ENCODE measurements around the gene SALL3.

The SALL3 gene

DNA sequence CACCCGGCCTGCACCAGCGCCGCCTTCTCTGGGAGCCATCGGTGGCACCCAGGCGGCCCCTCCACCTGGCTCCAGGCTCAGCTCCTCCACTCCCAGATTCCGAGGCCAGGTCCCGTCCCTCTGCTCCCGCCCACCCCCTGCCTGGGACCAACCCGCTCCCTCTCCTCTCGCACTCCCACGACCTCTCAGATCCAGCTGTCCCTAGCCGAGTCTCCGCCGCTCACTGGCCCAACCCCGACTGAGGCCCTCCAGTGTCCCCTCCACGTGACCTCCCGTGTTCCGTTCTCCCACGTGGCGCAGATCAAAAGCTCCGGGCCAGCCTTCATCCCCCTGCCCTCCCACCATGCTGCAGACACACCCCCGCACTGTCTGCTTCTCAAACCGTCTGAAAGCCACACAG, 14.4 kb upstream of the SALL3 start:
- in situ Hi-C loops (cut with HindIII; ENCODE audit: low sequenced_read_pairs) = no loop called here

DNA sequence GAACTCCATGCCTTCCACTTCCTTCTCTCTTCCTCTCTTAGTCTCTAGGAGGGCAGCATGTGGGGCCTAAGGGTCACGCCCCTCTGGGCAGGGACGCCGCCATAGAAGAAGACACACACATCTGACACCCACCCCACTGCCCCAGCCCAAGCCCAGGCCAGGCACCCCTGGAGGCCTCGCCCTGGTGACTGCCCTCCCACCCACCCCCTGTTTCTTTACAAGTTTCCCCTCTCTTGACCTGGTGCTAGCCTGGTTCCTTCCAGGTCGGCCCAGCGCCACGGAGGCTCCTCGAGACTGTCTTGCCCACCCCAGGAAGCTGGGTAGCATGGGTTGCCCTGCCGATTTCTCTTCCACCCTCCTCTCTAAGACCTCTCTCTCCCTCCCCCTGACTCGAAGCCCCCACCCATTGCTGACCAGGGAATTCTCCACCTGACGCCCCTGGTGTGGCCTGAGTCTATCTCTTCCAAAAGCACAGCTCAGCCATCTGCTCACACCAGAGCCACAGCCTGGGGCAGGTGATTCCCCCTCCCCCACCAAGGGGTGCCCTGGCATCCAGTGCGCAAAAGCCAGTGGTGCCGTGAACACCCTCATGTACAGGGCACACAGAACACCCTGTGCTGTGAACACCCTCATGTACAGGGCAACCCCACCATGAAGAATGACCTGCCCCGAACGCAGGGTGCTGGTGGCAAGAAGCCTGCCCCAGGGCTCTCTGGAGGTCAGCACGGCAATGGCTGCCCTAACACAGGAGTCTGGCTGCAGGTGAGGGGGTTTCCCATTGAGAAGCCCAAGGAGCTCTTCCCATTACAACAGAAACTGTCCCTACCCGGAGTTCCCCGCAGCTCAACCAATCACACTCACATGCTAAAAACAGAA, 13.5 kb upstream of the SALL3 start:
- in situ Hi-C loops (cut with HindIII; ENCODE audit: low sequenced_read_pairs) = no loop called here

DNA sequence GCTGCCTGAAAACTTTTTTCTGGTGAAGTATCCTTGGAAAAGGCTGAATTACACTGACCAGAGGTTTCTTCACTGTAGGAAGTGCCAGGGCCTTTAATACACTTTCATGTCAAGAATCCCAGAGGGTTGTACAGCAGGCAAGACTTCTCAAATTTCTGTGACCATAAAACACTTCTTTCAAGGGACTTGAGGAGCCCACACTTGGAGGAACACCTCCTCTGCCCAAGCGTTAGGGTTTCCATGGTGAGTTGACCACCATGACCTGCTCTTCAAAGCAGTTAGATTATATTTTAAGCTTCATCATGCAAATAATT, 12.9 kb upstream of the SALL3 start:
- in situ Hi-C loops (cut with HindIII; ENCODE audit: low sequenced_read_pairs) = no loop called here

DNA sequence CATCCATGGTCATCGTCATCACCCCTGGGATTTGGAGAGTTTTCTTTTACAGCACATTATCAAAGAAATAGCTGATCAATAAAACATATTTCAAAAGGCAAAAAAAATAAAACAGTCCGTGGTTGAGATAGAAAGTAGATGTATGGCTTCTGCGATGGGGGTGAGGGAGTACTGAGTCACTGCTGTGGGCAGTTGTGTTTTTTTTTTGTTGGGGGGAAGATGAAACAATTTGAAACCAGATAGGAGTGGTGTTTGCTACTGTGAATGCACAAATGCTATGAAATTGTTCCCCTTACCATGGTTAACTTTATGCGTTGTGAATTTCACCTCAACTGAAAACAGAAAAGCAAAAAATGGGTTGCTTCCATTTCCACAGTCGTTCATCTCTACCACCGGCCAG, 11.9 kb upstream of the SALL3 start:
- in situ Hi-C loops (cut with HindIII; ENCODE audit: low sequenced_read_pairs) = no loop called here

DNA sequence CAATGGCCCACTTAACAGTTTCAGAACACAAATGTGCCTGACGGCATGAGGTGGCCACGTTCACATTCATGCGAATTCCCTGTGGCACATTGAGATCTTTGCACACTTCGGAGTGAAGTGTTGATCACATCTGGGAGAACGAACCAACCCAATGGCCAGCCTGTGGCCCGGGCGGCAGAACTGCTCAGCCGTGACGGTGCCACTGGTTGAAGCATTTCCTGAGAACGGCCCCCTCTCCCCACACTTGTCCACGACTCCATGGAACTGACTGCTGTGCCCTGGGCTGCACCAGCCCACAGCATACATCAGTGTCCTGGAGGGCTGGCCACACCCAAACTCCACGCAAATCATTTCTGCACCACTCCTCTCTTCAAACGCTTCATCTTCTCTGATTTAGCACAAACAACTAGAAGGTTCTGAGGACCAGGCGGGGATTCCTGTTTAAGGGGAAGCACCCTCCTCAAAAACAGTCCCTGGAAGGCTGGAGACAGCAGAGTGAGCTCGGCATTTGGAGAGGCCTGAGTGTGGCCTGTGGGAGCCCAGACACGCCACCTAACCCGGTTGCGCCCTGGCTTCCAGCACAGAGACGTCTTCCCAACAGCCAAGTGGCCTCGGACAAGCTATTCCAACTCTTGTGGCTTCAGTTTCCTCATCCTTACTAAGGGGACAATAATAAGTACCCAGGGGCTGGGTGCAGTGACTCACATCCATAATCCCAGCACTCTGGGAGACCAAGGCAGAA, 9.9 kb upstream of the SALL3 start:
- in situ Hi-C loops (cut with HindIII; ENCODE audit: low sequenced_read_pairs) = no loop called here

DNA sequence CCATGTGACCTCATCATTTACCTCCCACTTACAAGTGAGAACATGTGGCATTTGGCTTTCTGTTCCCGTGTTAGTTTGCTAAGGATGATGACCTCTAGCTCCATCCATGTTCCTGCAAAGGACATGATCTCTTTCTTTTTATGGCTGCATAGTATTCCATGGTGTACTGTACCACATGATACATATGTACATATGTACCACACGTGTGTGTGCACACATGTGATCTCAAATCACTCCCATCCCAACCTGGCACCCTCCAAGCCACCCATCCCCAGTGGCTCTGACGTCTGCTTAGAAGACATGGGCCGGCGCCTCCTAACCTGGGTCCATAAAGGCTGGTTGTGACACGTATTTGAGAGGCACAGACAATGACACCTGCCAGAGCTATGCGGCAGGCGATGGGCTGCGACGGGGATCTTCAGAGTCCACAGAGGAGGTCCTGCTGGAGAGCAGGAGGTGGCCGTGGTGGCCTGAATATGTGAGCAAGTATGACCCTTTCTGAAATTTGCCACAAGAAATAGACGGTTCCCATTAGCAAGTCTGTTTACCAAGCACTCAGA, 8.8 kb upstream of the SALL3 start:
- in situ Hi-C loops (cut with HindIII; ENCODE audit: low sequenced_read_pairs) = no loop called here

DNA sequence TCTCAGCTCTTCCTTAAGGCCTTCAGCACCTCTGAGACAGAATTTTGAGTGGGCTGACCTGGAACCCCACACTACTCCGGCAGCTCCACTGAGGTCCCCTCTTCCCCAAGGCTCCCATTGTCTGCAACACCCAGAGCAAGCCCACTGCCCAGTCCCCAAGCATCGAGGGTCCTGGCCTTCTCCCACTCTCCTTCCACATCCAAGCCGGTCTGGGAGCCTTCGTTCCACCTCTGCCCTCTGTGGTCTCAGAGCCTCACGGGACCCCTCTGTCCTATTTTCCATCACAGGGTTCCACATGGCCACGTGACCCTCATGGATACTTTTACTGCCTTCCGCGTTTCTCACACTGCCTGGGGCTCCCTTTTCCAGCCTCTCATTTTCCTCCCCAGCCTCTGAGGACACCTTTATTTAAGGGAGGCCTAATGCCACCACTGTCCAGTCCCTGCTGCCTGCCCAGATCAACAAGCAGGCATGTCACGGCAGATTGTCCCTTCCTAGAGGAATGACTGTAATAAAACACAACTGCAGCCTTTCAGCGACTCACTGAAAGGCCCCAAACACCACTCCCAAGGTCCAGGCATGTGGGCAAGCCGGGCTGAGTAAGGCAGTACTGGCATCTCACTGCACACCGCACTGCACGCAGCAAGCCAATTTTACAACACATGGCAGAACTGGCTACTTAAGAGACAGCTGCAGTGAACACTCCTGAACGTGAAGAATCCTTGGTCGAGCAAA, 7.9 kb upstream of the SALL3 start:
- in situ Hi-C loops (cut with HindIII; ENCODE audit: low sequenced_read_pairs) = no loop called here

DNA sequence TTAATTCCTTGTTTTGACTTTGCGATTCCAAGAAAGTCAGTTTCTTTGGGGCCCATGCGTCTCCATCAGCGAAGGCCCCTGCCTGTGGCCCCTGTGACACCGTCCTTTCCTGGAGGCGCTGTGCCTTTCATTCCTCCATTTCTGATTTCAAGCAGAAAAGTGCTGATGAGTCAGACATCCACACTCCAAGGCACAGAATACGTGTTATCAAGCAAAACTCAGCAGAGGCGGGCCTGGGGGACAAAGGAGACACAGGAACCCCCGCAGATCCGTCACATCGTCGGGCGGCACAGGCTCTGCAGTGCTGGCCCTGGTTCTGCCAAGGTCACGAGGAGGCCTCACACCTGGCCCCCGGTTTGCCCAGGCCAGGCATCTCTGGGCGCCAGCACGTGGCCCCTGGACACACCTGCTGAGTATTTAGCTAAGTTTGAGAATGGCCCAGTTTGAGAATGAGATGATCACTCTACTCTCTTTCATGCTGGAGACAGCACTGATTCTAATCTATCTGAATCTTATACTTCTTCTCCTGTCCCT, 7.2 kb upstream of the SALL3 start:
- in situ Hi-C loops (cut with HindIII; ENCODE audit: low sequenced_read_pairs) = no loop called here

DNA sequence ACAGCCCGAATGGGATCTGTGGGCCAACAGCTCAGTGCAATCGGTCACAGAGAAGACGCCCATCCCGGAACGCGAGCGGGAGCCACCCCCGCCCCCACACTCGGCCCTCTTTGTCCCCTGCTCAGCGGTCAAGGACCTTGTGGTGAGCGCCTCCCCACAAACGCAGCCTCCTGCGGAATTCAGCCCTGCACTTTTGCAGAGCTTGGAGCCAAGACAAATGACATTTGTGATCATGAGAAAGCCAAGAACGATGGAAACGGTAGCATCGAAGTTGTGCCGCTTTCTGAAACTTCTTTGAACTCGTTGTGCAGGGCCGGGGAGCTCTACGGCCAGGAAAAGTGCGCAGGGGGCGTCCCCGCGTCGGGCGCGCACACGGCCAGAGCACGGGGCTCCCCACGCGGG, 6.7 kb upstream of the SALL3 start:
- in situ Hi-C loops (cut with HindIII; ENCODE audit: low sequenced_read_pairs) = no loop called here

DNA sequence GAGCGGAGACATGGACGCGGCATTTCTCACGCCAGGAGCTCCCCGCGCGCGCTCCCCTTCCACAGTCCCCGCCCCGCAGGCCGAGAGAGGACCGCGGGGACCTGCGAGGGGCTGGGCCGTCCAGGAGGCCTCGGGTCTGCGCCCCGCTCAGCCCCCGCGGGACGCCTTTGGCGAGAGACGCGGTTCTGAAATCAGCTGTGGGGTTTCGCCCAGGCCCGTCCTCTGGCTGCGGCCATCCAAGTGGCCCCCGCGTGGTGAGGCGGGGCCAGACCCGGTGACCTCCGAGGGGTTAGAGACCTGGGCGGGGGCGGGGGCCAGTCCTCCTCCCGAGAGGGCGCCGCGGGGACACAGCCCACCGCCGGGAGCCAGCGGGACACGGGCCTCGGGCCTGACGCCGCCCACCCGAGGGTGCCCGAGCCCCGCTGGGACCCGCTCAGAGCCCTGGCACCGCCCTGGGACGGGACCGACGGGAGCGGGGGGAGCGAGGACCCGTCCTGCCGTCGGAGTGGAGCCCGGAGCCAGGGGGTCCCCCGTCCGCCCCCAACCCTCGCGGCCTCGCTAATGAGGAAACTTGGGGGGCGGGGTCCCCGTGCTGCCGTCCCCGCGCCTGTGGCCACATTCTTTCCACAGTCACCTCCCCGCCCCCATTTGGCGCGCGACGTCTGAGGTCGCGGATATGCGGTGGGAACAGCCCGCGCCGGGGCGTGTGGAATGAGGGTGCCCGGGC, 6.1 kb upstream of the SALL3 start:
- in situ Hi-C loops (cut with HindIII; ENCODE audit: low sequenced_read_pairs) = no loop called here

DNA sequence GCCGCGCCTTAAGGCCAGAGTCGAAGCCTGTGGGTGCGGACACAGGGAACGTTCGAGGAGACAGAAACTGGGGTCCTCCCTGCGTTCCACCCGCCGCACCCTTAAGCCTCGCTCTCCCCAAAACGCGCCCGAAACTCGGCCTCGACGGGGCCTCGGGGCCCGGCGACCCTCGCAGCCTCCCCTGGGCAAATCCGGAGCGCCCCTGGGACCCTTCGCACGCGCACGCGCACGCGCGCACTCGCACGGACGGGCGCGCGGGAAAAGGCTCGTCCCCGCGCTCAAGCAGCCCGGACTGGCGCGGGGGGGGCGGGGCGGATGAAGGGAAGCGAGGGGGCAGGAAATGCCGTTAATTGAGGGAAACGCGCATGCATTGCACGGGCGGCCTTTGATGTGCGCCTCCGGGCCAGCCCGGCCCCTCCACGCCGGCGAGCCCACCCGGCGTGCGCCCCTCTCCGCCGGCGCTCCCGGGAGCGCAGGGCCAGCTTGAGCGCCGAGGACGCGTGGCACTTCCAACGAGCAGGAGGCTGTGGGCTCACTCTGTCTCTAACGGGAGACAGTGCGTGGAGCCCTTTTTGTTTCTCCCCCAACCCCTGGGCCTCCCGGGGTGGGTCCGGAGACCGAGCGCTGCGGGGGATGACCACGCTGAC, 5.4 kb upstream of the SALL3 start:
- in situ Hi-C loops (cut with HindIII; ENCODE audit: low sequenced_read_pairs) = no loop called here

DNA sequence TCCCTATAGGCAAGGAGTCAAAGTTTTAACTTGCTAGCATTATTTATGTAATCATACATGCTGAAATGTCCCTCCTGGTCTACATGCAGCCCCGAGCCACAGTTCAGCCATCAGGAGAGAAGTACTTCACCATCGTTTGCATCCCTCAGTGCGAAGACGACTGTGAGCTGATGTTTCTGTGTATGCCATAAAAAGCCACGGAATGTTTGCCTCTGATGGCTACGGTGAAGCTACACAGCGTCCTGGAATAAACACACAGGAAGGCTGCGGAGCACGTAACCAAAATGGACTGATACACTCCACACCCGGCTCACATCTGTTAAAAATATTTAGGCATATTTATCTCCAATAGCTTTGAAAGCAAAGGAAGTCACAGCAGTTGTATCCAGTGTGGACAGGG, 4.3 kb upstream of the SALL3 start:
- in situ Hi-C loops (cut with HindIII; ENCODE audit: low sequenced_read_pairs) = no loop called here

DNA sequence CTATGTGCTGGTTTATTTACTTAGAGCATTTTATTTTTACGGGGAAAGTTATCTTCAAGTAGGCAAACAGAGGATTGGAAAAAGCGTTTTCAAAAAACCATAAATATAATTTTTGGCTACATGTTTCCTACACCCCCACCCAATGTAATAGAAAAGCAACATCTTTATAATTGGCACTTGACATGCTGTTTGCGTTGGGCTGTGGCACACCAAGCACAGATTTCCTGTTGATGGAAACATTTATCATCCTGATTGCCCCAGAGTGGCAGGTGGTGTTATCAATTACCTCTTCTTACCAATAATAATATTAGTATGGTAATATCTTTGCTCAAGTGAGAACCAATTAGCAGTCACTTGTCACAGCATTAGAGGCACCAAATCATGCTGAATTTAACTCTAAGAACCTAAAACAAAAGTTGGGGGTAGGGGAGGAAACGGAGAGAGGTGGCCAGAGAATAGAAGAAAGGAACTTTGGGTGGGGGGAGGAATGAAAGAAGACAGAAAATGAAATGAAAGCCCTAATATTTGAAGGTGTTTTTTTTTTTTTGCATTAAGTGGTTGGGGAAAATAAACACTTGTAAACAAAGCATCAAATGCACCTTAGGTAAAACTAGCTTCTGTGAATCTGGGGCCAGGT, 3.8 kb upstream of the SALL3 start:
- in situ Hi-C loops (cut with HindIII; ENCODE audit: low sequenced_read_pairs) = no loop called here

DNA sequence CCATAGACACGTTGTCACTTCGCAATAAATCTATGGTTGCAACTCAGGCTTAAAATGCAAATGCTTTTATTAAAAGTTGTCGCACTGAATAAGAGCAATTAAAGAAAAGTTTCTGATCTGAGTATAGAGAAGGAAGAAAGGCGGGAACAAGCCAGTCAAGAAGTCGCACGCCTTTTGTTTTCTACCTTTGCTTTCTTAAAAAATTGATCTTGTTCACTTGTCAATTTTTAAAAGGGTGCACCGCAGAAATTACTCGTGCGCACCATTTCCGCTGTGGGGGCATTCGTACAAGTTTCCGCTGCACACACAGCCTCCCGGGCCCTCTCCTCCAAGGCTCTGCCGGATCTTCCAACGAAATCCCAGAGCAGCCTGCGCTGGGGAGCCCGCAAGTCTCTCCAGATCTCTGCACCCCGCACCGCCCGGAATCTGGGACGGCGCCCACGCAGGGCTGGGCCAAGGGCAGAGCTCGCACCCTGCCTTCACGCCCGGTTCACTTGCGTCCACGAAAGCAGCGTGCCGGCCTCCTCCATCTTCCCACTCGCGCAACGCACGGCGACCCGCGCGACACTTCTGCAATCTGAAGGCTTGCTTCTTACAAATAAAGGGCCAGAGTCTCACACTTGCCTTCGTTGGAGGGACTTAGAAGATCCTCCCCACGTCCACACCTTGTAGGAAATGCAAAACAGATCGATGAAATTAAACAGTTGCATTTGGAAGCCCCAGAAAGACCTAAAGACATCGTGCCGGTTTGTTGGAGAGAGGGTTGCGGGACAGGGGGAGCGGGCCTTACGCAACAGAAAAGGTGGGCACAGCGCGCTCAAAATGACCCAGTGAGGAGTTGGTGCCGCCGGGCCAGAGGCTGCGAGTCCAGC, 2.6 kb upstream of the SALL3 start:
- in situ Hi-C loops (cut with HindIII; ENCODE audit: low sequenced_read_pairs) = no loop called here

DNA sequence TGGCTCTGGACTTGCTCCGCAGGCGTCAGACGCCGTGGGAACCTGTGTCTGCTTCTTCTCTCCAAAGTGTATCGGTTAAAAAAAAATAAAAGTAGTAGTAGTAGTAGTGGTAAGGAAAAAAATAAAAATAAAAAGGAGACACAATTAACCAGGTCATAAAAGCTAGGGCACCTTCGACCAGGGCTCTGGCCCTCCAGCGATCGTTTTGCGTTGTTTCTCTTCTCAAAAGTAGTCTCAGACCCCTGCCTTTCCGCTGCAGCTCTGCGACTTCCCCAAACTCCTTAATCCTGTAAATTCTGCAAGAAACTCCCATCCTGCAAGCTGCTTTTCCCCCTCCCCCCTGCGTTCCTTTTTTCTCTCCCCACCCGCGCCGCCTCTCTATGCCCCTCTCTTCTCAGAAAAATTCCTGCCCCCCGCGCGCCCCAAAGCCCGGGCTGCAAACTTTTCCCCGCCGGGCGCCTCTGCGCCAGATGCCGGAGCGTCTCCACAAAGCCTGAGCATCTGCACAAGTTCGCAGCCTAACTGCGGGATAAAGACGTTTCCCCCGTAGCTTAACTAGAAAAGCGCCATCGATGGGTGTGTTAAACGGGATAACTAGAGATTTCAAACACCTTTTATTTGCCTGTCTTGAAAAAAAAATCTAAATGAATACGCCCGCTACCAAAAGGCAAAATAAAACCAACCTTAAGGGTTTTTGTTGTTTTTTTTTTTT, 1.8 kb upstream of the SALL3 start:
- in situ Hi-C loops (cut with HindIII; ENCODE audit: low sequenced_read_pairs) = no loop called here

DNA sequence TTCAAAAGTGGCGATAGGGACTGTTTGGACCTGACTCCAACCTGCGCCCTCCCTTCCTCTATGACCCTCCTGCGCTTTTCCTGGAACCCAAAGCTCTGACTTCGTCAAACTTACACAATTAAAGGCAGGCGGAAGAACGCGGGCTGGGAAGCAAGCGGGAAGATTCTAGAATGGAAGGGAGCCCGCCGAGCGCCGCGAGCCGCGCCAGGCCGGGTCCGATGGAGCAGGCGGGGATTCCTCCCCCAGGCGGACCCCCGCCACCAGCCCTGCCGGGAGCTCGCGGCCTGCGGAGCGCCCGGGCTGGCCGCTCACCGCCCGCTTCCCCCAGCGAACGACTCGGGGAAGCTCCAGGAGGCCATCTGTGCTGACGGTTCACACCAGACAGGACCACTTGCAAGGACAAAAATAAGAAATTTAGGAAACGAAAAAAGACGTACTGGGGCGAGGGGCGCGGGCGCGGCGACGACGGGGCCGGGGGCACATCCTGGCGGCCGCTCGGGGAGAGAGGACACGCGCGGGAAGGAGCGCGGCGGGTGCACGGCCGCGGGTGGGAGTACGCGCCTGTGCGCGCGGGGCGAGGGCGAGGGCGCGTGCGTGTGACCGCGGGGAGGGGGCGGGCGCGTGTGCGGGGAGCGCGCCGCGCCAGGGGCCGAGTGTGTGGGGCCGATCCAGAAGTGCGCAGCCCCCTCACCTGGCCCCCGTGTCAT, 1.1 kb upstream of the SALL3 start:
- in situ Hi-C loops (cut with HindIII; ENCODE audit: low sequenced_read_pairs) = no loop called here

DNA sequence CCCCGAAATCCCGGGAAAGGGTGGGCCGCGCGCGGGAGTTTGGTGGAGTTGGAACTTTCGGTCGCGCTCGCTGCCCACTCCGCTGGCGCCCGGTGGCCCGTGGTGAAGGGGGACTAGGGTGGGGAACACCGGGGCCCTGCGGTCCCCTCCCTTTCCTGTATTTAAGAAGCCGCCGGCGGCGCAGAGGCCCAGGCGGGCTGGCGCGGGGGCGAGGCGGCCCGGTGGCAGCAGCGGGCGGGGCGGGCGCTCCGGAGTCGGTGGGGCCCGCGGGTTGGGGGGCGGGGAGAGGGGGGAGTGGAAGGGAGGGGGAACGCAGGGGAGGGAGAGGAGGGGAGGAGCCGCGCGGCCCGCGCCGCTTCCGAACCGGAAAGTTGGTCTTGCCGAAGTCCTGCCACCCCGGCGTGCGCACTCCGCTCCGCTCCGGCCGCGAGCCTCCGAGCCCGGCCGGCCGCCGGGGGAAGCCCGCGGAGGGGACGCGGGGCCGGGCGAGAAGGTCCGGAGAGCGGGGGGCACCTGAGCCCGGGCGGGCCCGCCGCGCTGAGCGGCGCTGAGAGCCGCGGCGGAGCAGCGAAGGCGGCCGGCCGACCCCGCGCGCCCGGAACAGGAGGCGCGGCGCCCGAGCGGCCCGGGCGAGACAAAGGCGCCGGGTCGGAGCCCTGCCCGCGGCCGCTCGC, 425 bp upstream of the SALL3 start:
- in situ Hi-C loops (cut with HindIII; ENCODE audit: low sequenced_read_pairs) = no loop called here
